Endothelial cell of umbilical vein (primary cell): ENCODE measurements around the gene SENP8. TPM values are rescaled to one million over a fixed set of nuclear protein-coding genes. Genes with fewer than 3 reads are reported as not detected.

ENCODE experiments used
- BruUV-seq: library from RNA; stranded (reverse); fragments of 400-500 nt; replicated peaks from 2 replicates; lab custom pipeline; 2021; lab: Mats Ljungman, UMichigan
- CTCF ChIA-PET: fragments of 300-600, 350-600 bp; sonication (Branson Sonifier 250); formaldehyde crosslinking; loops from one replicate; lab custom pipeline; 2021; ENCODE audit warnings: antibody characterized with exemption, inconsistent platforms; lab: Charles Lee
- POLR2A ChIA-PET: fragments of 300-600, 350-600 bp; sonication (Branson Sonifier 250); formaldehyde crosslinking; loops from one replicate; lab custom pipeline; 2021; ENCODE audit warnings: antibody characterized with exemption, inconsistent platforms; lab: Charles Lee
- DNase-seq: peaks from one replicate; pipeline ENCODE4 v3.0.0-alpha.2; 2011; ENCODE audit warnings: low read depth, low spot score
- FAIRE-seq: peaks from 2 replicates; lab custom pipeline; 2011; peaks lifted over from hg19 to GRCh38; lab: Jason Lieb, UNC
- H2AFZ ChIP-seq: 2 replicates; pipeline ENCODE4 v1.6.0; 2012; ENCODE audit warnings: low read depth, low read length, control low read depth, inconsistent platforms
- H3K27ac ChIP-seq: 2 replicates; pipeline ENCODE4 v1.5.1; 2011; ENCODE audit warnings: low read depth, mild to moderate bottlenecking, control low read depth, low read length, moderate library complexity; ENCODE audit not compliant: insufficient read depth
- H3K27me3 ChIP-seq, 2 experiments: 2 replicates each; pipeline versions ENCODE4 v1.6.0 to v1.6.1; 2011; ENCODE audit warnings: low read length in 2 of 2, mixed read lengths in 1 of 2; ENCODE audit not compliant: control insufficient read depth in 2 of 2, insufficient read depth in 2 of 2
- H3K36me3 ChIP-seq, 2 experiments: 2 replicates in 1 of 2; 3 replicates in 1 of 2; pipeline ENCODE4 v1.5.1; 2011; ENCODE audit warnings: low read length in 2 of 2, mild to moderate bottlenecking in 1 of 2, moderate library complexity in 1 of 2; ENCODE audit not compliant: control insufficient read depth in 2 of 2, insufficient read depth in 2 of 2; ENCODE audit errors: extremely low read depth in 1 of 2
- H3K4me1 ChIP-seq: 3 replicates; pipeline ENCODE4 v1.5.1; 2011; ENCODE audit warnings: mild to moderate bottlenecking, low read length; ENCODE audit not compliant: control insufficient read depth, insufficient read depth; ENCODE audit errors: extremely low read depth
- H3K4me2 ChIP-seq: 2 replicates; pipeline ENCODE4 v1.6.1; 2011; ENCODE audit warnings: low read length, control low read depth, mixed read lengths; ENCODE audit not compliant: insufficient read depth
- H3K4me3 ChIP-seq, 3 experiments: fragments of 200-600 bp in 1 of 3; sonication (generic), shearing (Covaris generic) in 1 of 3; replicated peaks in 1 of 3; 2 replicates each; pipeline ENCODE4 v1.5.1; 2011 to 2016; ENCODE audit warnings: control low read depth in 3 of 3, low read length in 3 of 3, mild to moderate bottlenecking in 2 of 3, inconsistent platforms in 1 of 3, low read depth in 1 of 3, moderate library complexity in 1 of 3; ENCODE audit not compliant: insufficient read depth in 1 of 3
- H3K79me2 ChIP-seq: 2 replicates; pipeline ENCODE4 v1.6.0; 2012; ENCODE audit warnings: low read length, inconsistent platforms; ENCODE audit not compliant: control insufficient read depth, insufficient read depth
- H3K9ac ChIP-seq: replicated peaks from 2 replicates; pipeline ENCODE3; 2011; ENCODE audit warnings: low read length, control low read depth; ENCODE audit not compliant: insufficient read depth; ENCODE audit errors: extremely low read depth
- H3K9me1 ChIP-seq: replicated peaks from 3 replicates; pipeline ENCODE4 v1.6.0; 2011; ENCODE audit warnings: mild to moderate bottlenecking, low read length; ENCODE audit not compliant: control insufficient read depth, insufficient read depth; ENCODE audit errors: extremely low read depth
- H3K9me3 ChIP-seq: replicated peaks from 2 replicates; pipeline ENCODE4 v1.5.1; 2012; ENCODE audit warnings: low read length, inconsistent platforms; ENCODE audit not compliant: control insufficient read depth, insufficient read depth
- H4K20me1 ChIP-seq: replicated peaks from 2 replicates; pipeline ENCODE3; 2011; ENCODE audit warnings: mild to moderate bottlenecking, low read length; ENCODE audit not compliant: control insufficient read depth, insufficient read depth; ENCODE audit errors: extremely low read depth
- CTCF ChIP-seq, 2 donors: IDR thresholded peaks; 1 replicate in 1 of 2; 2 replicates in 1 of 2; pipeline ENCODE4 v1.5.1; 2011; ENCODE audit warnings: low read length in 2 of 2, mild to moderate bottlenecking in 2 of 2, moderate library complexity in 2 of 2, control low read depth in 1 of 2, inconsistent platforms in 1 of 2, low read depth in 1 of 2; ENCODE audit not compliant: insufficient read depth in 1 of 2; ENCODE audit errors: extremely low read depth in 1 of 2
- EZH2 ChIP-seq: IDR thresholded peaks from 2 replicates; pipeline ENCODE4 v1.6.1; 2012; ENCODE audit warnings: borderline replicate concordance, low read depth, mild to moderate bottlenecking, moderate library complexity, low read length, inconsistent platforms; ENCODE audit not compliant: severe bottlenecking
- FOS ChIP-seq: IDR thresholded peaks from 2 replicates; pipeline ENCODE4 v1.6.1; 2011; ENCODE audit warnings: mild to moderate bottlenecking, low read length, moderate library complexity, borderline replicate concordance; ENCODE audit not compliant: insufficient read depth
- GATA2 ChIP-seq: IDR thresholded peaks from 2 replicates; pipeline ENCODE4 v1.7.0; 2011; ENCODE audit warnings: low read depth, mild to moderate bottlenecking, moderate library complexity, mixed read lengths, low read length; ENCODE audit not compliant: insufficient read length, insufficient read depth
- JUN ChIP-seq: IDR thresholded peaks from 2 replicates; pipeline ENCODE4 v1.6.1; 2011; ENCODE audit warnings: borderline replicate concordance, low read depth; ENCODE audit not compliant: insufficient read length, insufficient read depth
- MAX ChIP-seq: IDR thresholded peaks from 2 replicates; pipeline ENCODE4 v1.6.1; 2011; ENCODE audit not compliant: insufficient read depth, insufficient read length
- MYC ChIP-seq: IDR thresholded peaks from one replicate; pipeline ENCODE4 v1.6.1; 2011; ENCODE audit warnings: mild to moderate bottlenecking, low read depth, low read length
- POLR2A ChIP-seq: IDR thresholded peaks from 2 replicates; pipeline ENCODE4 v1.6.1; 2012; ENCODE audit warnings: low read depth, mild to moderate bottlenecking, control low read depth, low read length
- POLR2AphosphoS5 ChIP-seq: IDR thresholded peaks from 2 replicates; pipeline ENCODE4 v1.6.1; 2012; ENCODE audit warnings: low read depth, mild to moderate bottlenecking, control low read depth, low read length, moderate library complexity; ENCODE audit not compliant: insufficient read depth
- dilution Hi-C: fragments of 300-500 bp; cut with MboI; formaldehyde crosslinking; loops from one replicate; pipeline ENCODE4 v1.15.0; 2019; ENCODE audit warnings: low sequenced_read_pairs; ENCODE audit not compliant: extremely low pct_ligation_motif_present
- intact Hi-C: fragments of 100-400 bp; cut with micrococcal nuclease; formaldehyde crosslinking; loops from one replicate; pipeline ENCODE4 v1.10.0; 2022
- polyA plus RNA-seq, 4 experiments: library from polyadenylated mRNA; depleted of rRNA in 3 of 4; stranded (reverse) in 3 of 4; unstranded in 1 of 4; fragments of >200 nt; gene quantifications; 2 replicates each; pipeline versions ENCODE4 v1.2.1 to v1.2.3, GENCODE V29; 2011 to 2012; ENCODE audit warnings: missing spikeins in 1 of 4
- total RNA-seq: library from RNA; stranded (reverse); gene quantifications from 2 replicates; pipeline ENCODE4 v1.2.3, GENCODE V29; 2021

The SENP8 gene
- total and polyA plus RNA-seq, 2 donors (not counting 3 experiments of a cell fraction or from before 2014, with no cell fraction given): 0.91 to 1.3 TPM

- TF ChIP-seq MAX (no peak), FOS (no peak), EZH2 (no peak), JUN (no peak), POLR2AphosphoS5 (no peak), GATA2 (no peak), CTCF (IDR thresholded peaks at IDR 0.05; ENCODE audit: extremely low read depth in 1 of 2, insufficient read depth in 1 of 2, low read depth in 1 of 2, low read length in 2 of 2) (no peak), MYC (no peak), POLR2A (no peak)
- Histone ChIP-seq H4K20me1 (no peaks in the 10 kb centered on the region), H3K9ac (no peak overlapping the region), H3K9me1 (no peaks in the 10 kb centered on the region), H3K4me2 (no peak overlapping the region), H3K27ac (no peak overlapping the region), H3K36me3 (no peaks in the 10 kb centered on the region), H3K79me2 (no peaks in the 10 kb centered on the region), H3K27me3 (peaks cover 0 to 5% of the 10 kb centered on the region in 2 experiments), H3K4me3 (no peak overlapping the region), H3K9me3 (no peaks in the 10 kb centered on the region), H3K4me1 (no peaks in the 10 kb centered on the region), H2AFZ (no peak overlapping the region)
- intact Hi-C loops (no loop called here), dilution Hi-C loops (no loop called here)
- ChIA-PET POLR2A (no interaction called here), CTCF (interaction anchor here (1.1 to 2.5 kb wide), 2 partner anchors 11 to 17 kb away, joined by 3 to 8 read pairs; no protein-coding TSS in a partner anchor)
- FAIRE-seq (no peak), DNase-seq (no peak)
- no TSS peak for BruUV-seq
Observed at GRCh38 chr15:72173401-72173800, 55.2 kb downstream of the SENP8 start.
